ENCODE data around the gene NBAS.
"Not testable (repeated sequence)": the region's sequence is repeated elsewhere in the genome, so short reads cannot be mapped to it uniquely, and the experiment has no call there.

The NBAS gene

GRCh38 chr2:15404511-15404910, 156.6 kb downstream of the NBAS start:
- not testable (repeated sequence) for DNase-seq

DNA sequence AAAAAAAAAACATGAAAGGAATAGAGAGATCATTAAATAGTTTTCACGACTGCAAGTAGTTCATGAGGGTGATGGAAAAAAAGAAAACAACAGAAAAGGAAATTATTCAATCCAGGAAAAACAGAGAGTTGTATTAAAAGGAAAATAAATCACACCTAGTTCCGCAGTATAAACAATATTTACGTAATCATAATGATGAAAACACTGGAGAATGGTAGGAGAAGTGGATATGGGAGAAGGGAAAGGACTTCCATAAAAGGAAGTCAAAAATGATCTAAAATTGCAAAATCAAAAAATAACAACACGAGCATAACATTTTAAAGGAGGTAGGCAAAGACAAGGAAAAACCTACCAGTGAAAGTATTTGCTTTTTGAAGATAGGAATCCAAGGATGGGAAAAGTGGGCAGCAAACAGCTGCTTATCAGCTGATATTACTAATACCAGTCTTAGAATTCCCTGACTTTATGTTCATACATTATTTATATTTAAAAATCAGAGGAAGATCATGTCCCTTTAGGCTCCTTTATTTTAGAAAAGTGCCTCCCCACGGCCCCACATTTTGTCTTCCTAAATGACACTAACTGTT, 160.8 kb downstream of the NBAS start:
- DNase-seq = no peak

GRCh38 chr2:15399241-15399640, 161.9 kb downstream of the NBAS start:
- no peak for DNase-seq

DNA sequence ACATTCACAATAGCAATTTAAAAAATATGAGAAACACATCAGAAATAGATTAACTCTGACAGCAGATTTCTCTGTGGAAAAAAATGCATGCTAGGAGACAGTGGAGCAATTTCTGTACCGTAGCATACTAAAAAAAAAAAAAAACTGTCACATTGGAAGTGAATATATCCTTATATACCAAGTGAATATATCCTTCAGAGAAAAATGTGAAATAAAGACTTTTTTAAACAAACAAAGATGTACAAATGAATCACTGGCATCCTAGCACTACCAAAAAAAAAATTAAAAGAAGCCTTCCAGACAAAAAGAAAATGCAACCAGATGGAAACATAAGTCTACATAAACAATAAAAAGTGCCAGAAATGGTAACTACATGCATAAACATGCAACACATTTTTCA, 169.4 kb downstream of the NBAS start:
- no peak for DNase-seq

DNA sequence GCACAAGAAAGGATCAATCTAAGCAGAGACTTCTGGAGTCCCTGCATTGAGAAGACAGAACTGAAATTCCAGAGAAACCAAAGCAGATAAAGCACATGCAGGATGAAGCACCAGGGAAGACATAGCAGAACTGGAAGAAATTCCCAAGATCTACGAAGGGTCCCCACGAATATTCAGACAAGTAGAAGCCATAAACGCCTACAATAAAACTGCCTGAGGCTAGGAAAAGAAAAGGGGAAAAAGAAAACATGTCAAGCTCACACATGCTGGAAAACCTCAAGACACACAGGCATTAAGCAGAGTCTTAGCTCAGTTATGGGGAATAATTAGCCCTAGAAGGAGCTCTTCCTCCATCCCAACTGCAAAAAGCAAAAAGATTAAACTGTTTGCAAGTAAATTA, 171.2 kb downstream of the NBAS start:
- no peak for DNase-seq

DNA sequence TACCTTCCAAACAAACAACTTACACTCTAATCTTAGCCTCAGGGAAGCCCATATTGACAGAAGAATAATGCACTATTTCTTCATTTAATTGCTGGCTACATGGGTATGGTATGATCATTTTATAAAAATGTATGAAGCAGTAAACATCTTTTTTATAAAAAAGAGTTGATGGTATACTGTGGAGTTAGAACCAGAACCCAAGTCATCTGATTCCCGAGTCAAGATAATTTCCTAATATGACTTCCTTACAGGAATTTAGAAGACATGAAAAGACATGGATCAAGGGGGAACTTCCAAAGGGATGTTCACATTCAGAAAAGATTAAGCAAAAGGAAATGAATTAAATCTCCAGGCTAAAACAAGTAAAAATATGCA, 171.8 kb downstream of the NBAS start:
- no peak for DNase-seq

DNA sequence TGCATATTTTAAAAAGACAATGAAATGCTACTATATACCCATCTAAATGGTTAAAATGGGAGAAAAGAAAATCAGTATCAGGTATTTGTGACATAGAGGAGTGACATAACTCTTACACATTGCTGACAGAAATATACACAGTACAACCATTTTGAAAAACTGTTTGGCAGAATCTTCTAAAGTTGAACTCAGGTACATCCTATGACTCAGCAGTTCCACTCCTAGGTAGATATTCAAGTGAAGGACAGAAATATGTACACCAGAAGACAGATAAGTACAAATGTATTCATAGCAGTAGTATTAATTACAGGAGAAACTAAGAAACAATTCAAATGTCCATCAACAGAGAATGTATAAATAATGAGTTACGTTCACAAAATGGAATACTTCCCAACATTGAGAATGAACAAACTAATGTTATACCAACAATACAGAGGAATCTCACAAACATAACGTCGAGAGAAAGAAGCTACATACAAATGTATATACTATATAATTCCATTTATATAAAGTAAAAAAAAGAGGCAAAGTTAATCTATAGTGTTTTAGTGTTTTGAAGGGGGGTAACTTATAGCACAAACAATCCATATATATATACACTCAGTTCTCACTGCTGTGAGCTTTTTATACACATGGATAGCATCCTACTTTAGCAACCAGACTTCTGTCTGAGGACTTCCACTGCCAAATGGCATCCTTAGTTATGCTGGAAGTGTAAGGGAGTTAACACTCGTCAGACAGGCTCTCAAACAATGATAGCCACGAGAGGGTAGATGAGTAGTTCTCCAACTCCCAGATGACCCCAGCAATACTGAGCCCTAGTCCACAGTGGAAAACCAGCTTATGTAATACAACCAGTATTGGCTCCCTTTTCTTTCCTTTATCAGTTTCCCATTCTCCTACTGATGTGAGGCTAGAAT, 172.5 kb downstream of the NBAS start:
- no peak for DNase-seq

DNA sequence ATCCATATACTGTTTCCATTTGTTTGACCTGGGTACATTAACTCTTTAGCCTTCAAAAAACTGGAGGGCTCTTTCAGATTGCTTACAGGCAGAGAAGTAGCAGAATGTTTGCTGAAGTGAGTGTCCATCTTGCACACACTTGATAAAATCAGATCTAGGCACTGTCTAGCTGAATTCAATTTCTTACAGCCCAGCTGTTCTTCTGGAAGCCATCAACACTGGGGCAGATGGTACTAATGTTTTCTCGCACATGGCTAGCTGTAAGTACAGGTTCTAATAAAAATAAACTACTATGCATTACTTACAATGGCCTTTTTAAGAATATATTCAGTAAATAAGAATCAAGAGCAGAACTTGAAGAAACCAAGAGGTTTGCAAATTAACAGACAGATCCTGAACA, 175.9 kb downstream of the NBAS start:
- DNase-seq = peak; percentile 85

GRCh38 chr2:15383695-15384350, 177.3 kb downstream of the NBAS start:
- DNase-seq = no peak

DNA sequence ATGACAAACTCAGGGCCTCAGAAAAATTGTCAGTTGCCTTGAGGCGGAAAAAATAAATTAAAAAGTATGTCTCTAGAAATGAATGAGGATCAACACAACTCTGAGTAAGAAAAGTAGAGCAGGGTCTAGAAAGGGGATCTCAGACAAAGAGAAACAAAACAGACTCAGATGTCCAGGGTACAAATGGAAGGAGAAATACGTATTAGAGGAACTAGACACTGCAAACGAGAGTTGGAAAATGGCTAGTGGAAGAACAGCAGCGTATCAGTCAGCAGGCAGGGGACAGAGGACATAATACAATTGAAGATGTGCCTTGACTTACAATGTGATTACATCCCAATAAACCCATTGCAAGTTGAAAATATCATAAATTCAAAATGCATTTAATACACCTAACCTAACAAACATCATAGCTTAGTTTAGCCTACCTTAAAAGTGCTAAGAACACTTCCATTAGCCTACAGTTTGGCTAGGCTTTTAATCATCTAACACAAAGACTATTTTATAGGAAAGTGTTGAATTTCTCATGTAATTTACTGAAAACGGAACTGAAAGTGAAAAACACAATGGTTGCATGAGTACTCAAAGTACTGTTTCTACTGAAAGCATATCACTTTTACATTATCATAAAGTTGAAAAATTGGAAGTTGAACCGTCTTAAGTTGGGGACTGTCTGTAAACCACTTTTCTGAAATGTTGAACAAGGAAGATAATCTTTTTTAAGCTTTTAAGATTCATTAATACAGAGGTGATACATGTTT, 182.8 kb downstream of the NBAS start:
- DNase-seq = no peak

DNA sequence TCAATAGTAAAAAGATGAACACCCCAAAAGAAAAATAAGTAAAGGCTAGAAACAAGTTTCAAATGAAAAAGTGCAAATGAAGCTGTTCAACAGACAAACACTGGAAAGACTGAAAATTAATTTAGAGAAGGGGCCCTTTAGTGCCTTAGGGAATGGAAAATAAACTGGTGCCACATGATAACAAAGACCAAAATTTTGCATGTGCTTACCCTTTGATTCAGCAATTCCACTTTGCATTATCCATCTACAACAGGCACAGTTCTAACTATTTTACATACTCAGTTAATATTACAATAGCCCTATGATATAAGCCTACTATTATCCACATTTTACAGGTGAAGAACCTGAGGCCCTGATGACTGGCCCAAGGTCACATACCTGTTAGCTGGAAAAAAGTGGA, 183.9 kb downstream of the NBAS start:
- no peak for DNase-seq

DNA sequence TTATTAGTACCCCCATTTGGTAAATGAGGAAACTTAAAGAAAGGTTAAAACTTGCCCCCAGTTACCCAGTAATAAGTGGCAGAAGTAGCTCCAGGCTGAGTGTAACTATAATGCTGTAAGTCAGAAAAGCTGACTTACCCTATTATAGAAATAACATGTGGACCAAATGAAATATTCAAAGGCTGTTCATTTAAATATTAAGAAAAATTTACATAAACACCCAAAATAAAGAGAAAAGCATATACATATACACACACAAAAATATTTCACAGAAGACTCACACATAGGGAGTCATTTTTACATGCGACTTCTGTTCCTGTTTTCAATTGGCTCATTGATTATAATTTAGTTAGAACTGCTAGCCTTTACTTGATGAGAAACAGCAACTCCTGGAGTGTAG, 189.1 kb downstream of the NBAS start:
- no peak for DNase-seq

GRCh38 chr2:15369129-15369528, 192.0 kb downstream of the NBAS start:
- DNase-seq = no peak

DNA sequence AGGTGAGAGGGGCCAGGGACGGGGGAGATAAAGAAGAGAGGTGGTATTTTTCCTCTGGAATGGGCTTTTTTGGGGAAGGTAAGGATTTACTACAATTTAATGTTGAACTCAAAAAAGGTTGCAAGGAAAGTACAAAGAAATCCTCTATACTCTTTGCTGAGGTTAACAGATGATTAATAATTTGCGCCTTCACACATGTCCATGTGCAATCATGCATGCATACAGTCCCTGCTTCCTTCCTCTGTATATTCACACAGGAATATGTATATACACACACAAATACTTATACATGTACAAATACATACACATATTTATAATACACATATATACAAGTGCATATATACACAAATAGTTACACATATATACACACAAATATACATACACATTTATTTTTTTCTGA, 193.4 kb downstream of the NBAS start:
- no peak for DNase-seq

GRCh38 chr2:15367205-15367604, 193.9 kb downstream of the NBAS start:
- DNase-seq = no peak

- DNase-seq = no peak
Observed at GRCh38 chr2:15365411-15365810, 195.7 kb downstream of the NBAS start.

GRCh38 chr2:15364561-15364960, 196.6 kb downstream of the NBAS start:
- no peak for DNase-seq

- DNase-seq = no peak
Observed at GRCh38 chr2:15363734-15364133, 197.4 kb downstream of the NBAS start.

GRCh38 chr2:15363142-15363541, 198.0 kb downstream of the NBAS start:
- DNase-seq = no peak

DNA sequence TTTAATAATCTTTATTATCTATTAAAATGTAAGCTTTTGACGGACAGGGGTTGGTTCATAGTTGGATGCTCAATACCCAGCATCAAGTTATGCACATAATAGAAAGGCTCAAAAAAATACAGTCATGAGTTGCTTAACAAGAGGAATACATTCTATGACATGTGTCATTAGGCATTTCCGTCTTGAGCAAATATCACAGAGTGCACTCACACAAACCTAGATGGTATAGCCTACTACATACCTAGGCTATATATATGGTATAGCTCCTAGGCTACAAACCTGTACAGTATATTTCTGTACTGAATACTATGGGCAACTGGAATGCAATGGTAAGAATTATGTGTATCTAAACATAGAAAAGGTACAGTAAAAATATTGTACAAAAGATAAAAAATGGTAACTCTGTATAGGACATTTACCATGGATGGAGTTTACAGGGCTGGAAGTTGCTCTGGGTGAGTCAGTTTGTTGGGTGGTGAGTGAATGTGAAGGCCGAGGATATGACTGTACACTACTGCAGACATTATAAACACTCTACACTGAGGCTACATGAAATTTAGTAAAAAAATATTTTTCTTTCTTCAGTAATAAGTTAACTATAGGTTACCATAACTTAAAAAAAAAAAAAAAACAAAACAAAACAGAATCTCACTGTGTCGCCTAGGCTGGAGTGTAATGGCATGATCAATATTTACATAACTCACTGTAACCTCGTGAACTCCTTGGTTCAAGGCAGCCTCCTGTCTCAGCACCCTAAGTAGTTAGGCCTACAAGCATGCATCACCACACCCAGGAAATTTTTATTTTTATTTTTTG, 201.2 kb downstream of the NBAS start:
- DNase-seq = no peak

- DNase-seq = no peak
Observed at GRCh38 chr2:15357922-15358321, 203.2 kb downstream of the NBAS start.

- no peak for DNase-seq
Observed at GRCh38 chr2:15357186-15357585, 203.9 kb downstream of the NBAS start.
